T-helper 2 cell treated with Interferon-gamma antibody and Interleukin-4, amounts not matched to agents 5 μg/mL and 100 μg/mL, for 36 hours (primary cell): Measurements from ENCODE around the gene TBX2.

ENCODE experiments used
- DNase-seq: peaks from one replicate; pipeline ENCODE4 v3.0.0; 2021; ENCODE audit warnings: low spot score
- H3K27ac Mint-ChIP-seq: one replicate; pipeline ENCODE4 v1.8.0; 2021; ENCODE audit warnings: mild to moderate bottlenecking, mixed read lengths
- H3K27me3 Mint-ChIP-seq: one replicate; pipeline ENCODE4 v1.8.0; 2021; ENCODE audit warnings: low read depth, mixed read lengths
- H3K36me3 Mint-ChIP-seq: one replicate; pipeline ENCODE4 v1.8.0; 2021; ENCODE audit warnings: low read depth, mixed read lengths
- H3K4me1 Mint-ChIP-seq: one replicate; pipeline ENCODE4 v1.8.0; 2021; ENCODE audit warnings: low read depth, mixed read lengths
- H3K4me3 Mint-ChIP-seq: one replicate; pipeline ENCODE4 v1.8.0; 2022; ENCODE audit warnings: mild to moderate bottlenecking, moderate library complexity, mixed read lengths
- H3K9me3 Mint-ChIP-seq: one replicate; pipeline ENCODE4 v1.8.0; 2021; ENCODE audit warnings: mixed read lengths

Gene TBX2

GRCh38 chr17:61388561-61389356 lies 10.9 kb upstream of the TBX2 start:
- Mint-ChIP-seq H3K27me3 (peaks cover 3% of the 10 kb centered on the region), H3K36me3 (no peaks in the 10 kb centered on the region), H3K4me3 (no peak overlapping the region), H3K27ac (no peak overlapping the region), H3K9me3 (no peaks in the 10 kb centered on the region), H3K4me1 (no peaks in the 10 kb centered on the region)
- DNase-seq, result no peak

DNA sequence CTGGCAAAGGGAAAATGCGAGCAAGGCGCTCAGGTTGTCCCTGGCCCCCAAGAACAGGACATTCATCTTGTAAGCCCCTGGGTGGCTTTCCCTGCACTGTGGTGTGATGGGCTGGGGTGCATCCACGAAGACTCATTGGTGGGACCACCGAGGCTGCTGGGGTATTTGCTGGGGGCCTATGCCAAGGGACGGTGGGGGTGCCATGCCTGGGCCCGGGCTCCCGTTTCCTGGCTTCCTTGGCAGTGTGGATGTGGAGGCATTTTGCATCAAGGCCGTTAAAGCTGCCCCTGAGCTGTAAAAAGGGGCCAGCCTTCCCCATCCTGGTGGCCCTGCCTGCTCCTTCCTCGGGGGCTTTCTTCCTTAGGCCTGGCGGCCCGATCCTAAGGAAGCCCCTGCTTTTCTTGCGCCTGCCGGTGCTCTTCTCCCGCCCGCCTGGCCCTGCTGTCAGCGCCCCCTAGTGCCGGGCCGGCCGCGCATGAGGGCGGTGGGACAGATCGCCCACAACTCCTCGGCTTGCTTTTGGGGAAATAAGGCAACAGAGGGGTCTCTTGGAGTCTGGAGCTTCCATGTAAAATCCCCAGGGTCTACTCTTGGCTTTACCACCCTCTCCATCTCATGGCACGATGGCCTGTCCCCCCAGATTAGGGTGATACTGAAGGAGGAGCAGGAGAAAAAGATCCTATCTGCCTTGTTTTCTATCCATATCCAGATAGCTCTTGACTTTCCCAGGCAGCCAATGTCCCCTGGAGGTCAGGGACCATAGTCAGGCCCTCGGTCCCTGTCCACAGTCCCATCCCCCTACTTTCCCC lies 9.8 kb upstream of the TBX2 start:
- H3K27ac Mint-ChIP-seq, result no peak overlapping the region

GRCh38 chr17:61390479-61390791 lies 9.2 kb upstream of the TBX2 start:
- Mint-ChIP-seq H3K9me3 (no peaks in the 10 kb centered on the region), H3K27ac (no peak overlapping the region), H3K4me1 (no peaks in the 10 kb centered on the region), H3K36me3 (no peaks in the 10 kb centered on the region), H3K4me3 (no peak overlapping the region), H3K27me3 (peaks cover 14% of the 10 kb centered on the region)
- DNase-seq, result no peak

More for the DNA sequence above, 9.8 kb upstream of the TBX2 start:
- peak; percentile 26 for DNase-seq
- Mint-ChIP-seq H3K9me3 (no peaks in the 10 kb centered on the region), H3K4me3 (no peak overlapping the region), H3K36me3 (no peaks in the 10 kb centered on the region), H3K27me3 (peaks cover 8% of the 10 kb centered on the region), H3K4me1 (no peaks in the 10 kb centered on the region)

DNA sequence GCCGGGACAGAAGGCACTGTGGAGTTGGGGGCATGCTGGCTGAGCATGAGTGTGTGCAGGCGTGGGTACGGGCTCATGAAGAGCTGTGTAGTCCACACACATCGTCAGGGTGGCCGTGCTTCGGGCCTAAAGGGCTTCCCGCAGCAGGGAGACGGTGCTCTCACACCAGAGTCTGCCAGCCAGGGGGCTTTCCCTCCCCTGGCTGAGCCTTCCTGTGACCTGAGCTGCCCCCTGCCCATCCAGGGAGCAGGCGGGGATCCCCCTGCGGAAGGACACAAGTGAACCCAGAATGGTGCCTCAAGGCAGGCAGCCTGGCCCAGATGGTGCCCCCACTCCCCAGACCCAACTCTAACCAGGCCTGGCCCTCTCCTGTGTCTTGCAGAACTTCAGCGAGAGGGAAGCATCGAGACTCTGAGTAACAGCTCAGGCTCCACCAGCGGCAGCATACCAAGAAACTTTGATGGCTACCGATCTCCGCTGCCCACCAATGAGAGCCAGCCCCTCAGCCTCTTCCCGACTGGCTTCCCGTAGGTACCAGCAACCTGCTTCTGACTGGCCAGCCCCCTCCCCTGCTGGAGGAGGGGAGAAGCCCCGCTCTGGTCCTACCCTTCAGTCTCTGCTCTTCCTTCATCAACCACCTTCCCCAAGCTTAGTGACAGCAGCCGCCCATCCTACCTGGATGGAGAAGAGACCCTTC lies 7.9 kb upstream of the TBX2 start:
- Mint-ChIP-seq H3K4me1 (no peaks in the 10 kb centered on the region), H3K27me3 (peaks cover 19% of the 10 kb centered on the region), H3K4me3 (no peak overlapping the region), H3K27ac (no peak overlapping the region), H3K9me3 (no peaks in the 10 kb centered on the region), H3K36me3 (no peaks in the 10 kb centered on the region)
- DNase-seq, result no peak

DNA sequence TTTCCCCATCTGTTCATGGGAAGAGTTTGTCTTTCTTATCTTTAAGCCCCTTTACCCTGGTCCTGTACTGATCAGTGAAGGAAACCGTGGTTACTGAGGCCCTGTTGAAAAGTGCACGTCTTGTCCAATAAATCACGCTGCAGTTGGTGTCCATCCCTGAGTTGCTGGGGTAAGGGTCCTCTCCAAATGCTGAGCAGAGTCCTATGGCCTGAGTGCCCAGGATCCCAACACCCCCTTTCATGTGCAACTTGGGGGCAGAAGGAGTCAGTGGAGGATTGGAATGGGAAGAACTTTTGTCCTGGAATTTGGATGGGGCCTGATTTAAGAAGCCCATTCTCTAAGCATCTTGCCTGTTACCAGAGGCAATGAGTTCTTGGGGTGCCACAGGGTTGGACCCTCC lies 7.0 kb upstream of the TBX2 start:
- Mint-ChIP-seq H3K9me3 (no peaks in the 10 kb centered on the region), H3K36me3 (no peaks in the 10 kb centered on the region), H3K27me3 (peaks cover 22% of the 10 kb centered on the region), H3K4me1 (no peaks in the 10 kb centered on the region), H3K4me3 (no peak overlapping the region), H3K27ac (no peak overlapping the region)
- no peak for DNase-seq

DNA sequence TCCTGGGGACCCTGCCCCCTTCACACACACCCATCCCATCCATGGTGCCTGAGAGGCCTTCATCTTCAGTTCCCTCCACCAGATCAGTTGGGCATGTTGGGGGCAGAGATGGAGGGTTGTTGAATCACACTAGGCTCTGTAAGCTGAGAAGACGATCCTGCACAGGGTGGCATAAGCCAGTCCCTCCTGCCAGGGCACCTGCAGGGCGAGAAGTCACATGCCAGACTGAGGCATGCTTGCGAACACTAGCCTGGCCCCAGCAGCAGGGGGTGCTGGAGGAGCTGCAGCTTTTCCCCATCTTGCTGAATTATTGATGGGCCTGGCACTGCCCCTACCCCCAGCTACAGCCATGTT lies 6.1 kb upstream of the TBX2 start:
- Mint-ChIP-seq H3K4me3 (no peak overlapping the region), H3K27ac (no peak overlapping the region), H3K4me1 (peaks cover 2% of the 10 kb centered on the region), H3K9me3 (no peaks in the 10 kb centered on the region), H3K27me3 (peaks cover 30% of the 10 kb centered on the region), H3K36me3 (peaks cover under 1% of the 10 kb centered on the region)
- DNase-seq, result no peak

DNA sequence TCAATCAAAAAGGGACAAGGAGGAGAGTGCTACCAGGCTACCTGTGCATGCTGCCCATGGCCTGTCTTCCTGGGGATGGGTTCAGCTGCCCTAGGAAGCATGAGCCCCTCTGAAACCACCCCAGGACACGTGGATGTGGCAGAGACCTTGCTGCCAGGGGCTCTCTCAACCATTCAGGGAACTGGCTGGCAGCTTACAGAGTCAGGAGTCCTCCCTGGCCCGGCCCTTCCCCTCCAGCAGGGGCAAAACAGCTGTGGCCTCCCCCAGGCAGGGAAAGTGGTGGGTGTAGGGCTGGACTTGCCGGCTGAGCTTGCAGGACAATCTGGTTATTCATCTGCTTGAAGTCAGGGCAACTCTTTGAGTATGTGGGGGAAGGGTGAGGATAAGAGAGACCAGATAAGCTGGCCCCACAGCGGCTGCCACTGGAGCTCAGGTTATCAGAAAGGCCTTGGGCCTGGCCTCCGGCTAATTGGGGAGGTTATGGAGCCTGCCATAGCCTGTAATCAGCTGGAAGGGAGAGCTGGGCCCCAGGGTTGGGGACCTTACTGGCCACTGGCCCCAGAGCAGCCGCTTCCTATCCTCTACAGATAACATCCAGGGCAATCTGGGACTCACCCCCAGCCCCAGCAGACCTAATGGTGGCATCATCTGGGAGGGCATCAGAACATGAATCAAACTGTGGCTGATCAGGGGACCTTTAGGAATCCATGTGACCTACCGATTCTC lies 5.6 kb upstream of the TBX2 start:
- peaks cover 3% of the 10 kb centered on the region for H3K36me3 Mint-ChIP-seq
- peaks cover 4% of the 10 kb centered on the region for H3K4me1 Mint-ChIP-seq
- peaks cover 33% of the 10 kb centered on the region for H3K27me3 Mint-ChIP-seq
- H3K9me3 Mint-ChIP-seq, result no peaks in the 10 kb centered on the region
- no peak overlapping the region for H3K27ac Mint-ChIP-seq
- no peak for DNase-seq
- no peak overlapping the region for H3K4me3 Mint-ChIP-seq

- H3K9me3 Mint-ChIP-seq, result no peaks in the 10 kb centered on the region
- peaks cover 3% of the 10 kb centered on the region for H3K36me3 Mint-ChIP-seq
- no peak overlapping the region for H3K4me3 Mint-ChIP-seq
- H3K27me3 Mint-ChIP-seq, result peaks cover 35% of the 10 kb centered on the region
- no peak for DNase-seq
- H3K27ac Mint-ChIP-seq, result peak overlapping the region; percentile 49
- peaks cover 4% of the 10 kb centered on the region for H3K4me1 Mint-ChIP-seq
These were observed 4.8 kb upstream of the TBX2 start for GRCh38 chr17:61394630-61395408.

DNA sequence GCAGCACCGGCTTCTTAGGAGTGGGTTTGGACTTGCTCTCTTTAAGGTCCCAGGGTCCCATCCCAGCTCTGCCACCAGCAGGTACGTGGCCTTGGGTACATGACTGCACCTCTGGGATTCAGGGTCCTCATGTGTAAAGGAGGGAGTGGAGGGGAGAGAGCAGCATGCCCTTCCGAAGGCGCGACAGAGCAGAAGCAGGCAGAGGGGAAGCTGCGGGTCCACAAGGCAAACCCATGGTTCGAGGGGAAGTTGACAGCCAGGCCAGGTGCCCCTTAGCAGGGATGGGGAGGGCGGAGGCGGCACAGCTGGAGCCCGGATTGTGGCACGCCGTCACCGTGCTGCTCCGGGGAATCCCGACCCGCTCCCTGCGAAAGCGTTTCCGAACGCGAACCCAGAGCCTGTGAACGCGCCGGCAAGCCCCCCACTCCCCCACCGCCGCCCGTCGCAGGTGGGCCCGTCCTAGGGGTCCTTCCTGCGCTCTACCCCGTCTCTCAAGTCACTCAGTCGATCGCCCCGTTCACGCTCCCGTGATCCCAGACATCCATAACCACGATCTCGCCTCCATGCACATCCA lies 4.1 kb upstream of the TBX2 start:
- Mint-ChIP-seq H3K9me3 (no peaks in the 10 kb centered on the region), H3K27ac (peak overlapping the region; percentile 52), H3K4me3 (no peak overlapping the region), H3K36me3 (peaks cover 3% of the 10 kb centered on the region), H3K4me1 (peaks cover 4% of the 10 kb centered on the region), H3K27me3 (peaks cover 36% of the 10 kb centered on the region)
- no peak for DNase-seq

DNA sequence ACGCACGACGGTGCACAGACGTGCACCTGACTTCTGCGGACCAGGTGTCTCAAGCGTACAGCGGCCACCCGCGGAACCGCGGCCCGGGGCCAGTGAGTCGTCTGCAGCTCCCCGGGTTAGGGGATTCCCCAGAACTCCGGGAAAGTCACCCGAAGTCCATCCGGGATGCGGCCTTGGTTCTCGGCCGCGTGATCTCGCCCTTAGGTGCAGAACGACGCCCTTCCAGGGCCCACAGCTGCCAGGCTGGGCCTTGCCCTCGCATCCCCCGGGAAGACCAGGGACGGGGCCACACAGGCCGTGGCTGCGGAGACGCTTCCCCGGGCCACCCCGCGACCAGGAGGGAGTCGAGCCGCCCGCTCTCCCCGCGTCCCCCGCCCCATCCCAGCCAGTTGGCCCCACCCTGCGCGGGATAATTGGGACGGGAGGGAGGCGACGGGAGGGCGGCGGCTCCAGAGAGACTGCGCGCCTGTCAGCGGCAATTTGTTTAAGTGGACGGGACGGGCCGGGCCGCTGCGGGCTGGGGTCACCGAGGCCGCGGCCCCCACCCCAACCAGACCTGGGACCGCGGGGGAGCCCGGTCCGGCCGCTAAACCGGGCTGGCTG lies 3.6 kb upstream of the TBX2 start:
- peaks cover 4% of the 10 kb centered on the region for H3K4me1 Mint-ChIP-seq
- no peak for DNase-seq
- H3K4me3 Mint-ChIP-seq, result no peak overlapping the region
- peaks cover 3% of the 10 kb centered on the region for H3K36me3 Mint-ChIP-seq
- no peaks in the 10 kb centered on the region for H3K9me3 Mint-ChIP-seq
- peaks cover 41% of the 10 kb centered on the region for H3K27me3 Mint-ChIP-seq
- no peak overlapping the region for H3K27ac Mint-ChIP-seq

DNA sequence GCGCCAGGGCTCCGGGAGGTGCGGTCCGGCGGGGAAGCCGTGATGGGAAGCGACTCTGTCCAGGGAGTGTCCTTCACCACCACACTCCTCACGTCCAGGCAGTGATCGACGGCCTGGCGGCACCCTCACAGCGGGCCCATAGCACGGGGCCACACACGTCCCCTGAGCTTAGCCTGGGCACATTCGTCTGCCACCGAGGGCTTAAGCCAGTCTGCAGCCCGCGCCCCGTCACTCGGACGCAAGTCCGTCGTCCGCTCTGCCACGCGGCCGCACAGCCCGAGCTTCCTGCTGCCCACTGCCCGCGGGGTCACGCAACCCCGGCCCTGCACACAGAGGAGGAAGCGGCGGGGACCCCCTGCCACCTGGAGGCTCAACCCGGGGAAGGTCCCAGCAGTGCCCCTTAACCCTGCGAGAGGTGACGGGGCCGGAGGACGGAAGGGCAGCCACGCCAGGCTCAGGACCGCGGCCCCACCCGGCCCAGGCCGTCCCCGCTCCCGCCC lies 3.0 kb upstream of the TBX2 start:
- H3K27me3 Mint-ChIP-seq, result peaks cover 47% of the 10 kb centered on the region
- H3K9me3 Mint-ChIP-seq, result no peaks in the 10 kb centered on the region
- no peak for DNase-seq
- peaks cover 4% of the 10 kb centered on the region for H3K4me1 Mint-ChIP-seq
- no peak overlapping the region for H3K27ac Mint-ChIP-seq
- no peak overlapping the region for H3K4me3 Mint-ChIP-seq
- H3K36me3 Mint-ChIP-seq, result peaks cover 3% of the 10 kb centered on the region

DNA sequence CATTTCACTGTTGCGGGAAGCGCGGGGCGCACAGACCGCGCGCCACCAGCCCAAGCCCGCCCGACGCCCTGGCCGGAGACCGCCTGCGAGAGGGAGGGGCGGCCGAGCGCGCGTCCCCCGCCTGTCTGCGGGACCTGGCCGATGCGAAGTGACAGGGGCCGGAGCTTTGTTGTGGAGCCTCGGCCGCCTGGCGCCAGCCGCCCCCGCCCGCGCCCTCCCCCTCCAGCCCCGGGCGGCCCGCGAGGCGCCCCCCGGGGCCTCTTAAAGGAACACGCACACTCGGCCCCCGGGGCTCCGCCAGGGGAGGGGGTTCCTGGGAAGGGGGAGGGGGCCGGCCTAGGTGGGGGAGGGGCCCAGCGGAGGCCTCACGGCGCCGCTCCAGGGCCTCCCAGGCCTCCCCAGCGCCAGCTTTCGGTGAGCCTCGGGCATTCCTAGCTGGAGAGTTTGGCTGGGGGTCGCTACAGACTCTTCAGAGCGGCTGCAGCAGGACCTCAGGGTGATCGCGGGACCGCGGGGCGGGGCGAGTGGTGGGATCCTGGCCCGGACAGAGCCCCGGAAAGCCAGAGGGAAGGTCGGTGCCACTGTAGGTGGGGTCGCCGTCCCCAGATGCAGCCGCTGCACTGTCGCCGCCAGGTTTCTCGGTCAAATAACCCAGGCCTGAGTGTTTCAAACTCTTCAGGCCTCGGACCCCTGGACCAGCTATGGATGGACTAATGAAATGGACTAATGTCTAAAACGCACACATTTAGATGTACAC lies 2.4 kb upstream of the TBX2 start:
- DNase-seq, result no peak
- Mint-ChIP-seq H3K27me3 (peaks cover 52% of the 10 kb centered on the region), H3K4me3 (no peak overlapping the region), H3K36me3 (peaks cover 3% of the 10 kb centered on the region), H3K9me3 (no peaks in the 10 kb centered on the region), H3K4me1 (peaks cover 4% of the 10 kb centered on the region), H3K27ac (no peak overlapping the region)
